ENCODE data around the gene GPR18. TPM values are rescaled to one million over a fixed set of nuclear protein-coding genes. Genes with fewer than 3 reads are reported as not detected.
A peak's percentile ranks its signal among the peaks of the same experiment; 100 is the strongest.

Gene GPR18
- total and polyA plus RNA-seq, 9 donors, result 0.30 to 0.73 TPM; not detected in 7

DNA sequence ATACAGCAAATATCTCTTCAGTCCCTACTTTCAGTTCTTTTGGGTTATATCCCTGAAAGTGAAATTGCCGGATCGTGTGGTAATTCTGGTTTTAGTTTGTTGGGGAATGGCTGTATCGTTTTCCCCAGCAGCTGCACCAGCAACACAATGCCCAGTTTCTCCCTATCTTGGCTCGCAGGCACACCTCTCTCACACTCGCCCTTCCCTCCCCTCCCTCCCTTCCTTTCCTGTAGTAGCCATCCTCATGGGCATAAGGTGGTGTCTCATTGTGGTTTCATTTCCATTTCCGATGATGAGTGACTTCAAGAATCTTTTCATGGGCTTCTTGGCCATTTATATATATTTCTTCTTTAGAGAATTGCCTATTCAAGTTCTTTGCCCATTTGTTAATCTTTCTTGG, 8.6 kb upstream of the GPR18 start:
- intact Hi-C loops (cut with DNase I), result loop anchor here in 3 of 4 donors (5.0 to 10.0 kb wide), 2 partner anchors 92 to 170 kb away; no protein-coding TSS in a partner anchor
- Histone ChIP-seq H3K36me3 (no peaks in the 10 kb centered on the region), H3K27me3 (no peaks in the 10 kb centered on the region), H3K4me1 (ENCODE audit: insufficient read depth) (no peaks in the 10 kb centered on the region), H3K27ac (no peak overlapping the region), H3K4me3 (no peak overlapping the region), H3K9me3 (no peaks in the 10 kb centered on the region)
- 87 to 89% (median 89%) methylated on average over 6 of the region's 6 CpGs for WGBS, 3 donors
- TF ChIP-seq EP300 (IDR thresholded peaks at IDR 0.05) (no peak), POLR2A (IDR thresholded peaks at IDR 0.05) (no peak)
- TF ChIP-seq, protein P1, sequence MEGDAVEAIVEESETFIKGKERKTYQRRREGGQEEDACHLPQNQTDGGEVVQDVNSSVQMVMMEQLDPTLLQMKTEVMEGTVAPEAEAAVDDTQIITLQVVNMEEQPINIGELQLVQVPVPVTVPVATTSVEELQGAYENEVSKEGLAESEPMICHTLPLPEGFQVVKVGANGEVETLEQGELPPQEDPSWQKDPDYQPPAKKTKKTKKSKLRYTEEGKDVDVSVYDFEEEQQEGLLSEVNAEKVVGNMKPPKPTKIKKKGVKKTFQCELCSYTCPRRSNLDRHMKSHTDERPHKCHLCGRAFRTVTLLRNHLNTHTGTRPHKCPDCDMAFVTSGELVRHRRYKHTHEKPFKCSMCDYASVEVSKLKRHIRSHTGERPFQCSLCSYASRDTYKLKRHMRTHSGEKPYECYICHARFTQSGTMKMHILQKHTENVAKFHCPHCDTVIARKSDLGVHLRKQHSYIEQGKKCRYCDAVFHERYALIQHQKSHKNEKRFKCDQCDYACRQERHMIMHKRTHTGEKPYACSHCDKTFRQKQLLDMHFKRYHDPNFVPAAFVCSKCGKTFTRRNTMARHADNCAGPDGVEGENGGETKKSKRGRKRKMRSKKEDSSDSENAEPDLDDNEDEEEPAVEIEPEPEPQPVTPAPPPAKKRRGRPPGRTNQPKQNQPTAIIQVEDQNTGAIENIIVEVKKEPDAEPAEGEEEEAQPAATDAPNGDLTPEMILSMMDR (IDR thresholded peaks at IDR 0.05), result no peak
- no peak for DNase-seq

DNA sequence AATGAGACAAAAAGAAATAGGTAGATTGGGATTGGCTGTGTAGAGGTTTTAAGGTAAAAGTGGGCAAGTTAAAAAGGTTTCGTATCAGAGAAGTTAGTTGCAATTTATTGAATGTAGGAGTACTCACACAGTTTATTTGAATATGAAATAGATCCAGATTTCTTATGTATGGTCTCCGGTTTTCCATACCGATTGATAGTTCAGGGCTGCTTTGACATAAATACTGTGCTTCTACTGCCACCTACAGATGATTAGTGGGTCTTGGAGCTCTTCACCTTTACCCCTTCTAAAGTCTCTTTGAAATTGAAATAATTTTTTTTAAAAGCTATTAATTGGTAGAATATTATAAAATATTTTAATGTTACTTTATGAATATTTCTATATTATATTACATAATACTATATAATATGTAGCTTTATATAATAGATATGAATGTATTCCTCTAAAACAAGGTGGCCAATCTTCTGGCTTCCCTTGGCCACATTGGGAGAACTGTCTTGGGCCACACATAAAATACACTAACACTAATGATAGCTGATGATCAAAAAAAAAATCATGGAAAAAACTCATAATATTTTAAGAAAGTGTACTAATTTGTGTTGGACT, 7.7 kb upstream of the GPR18 start:
- no peaks in the 10 kb centered on the region for H3K9me3 ChIP-seq
- no peaks in the 10 kb centered on the region for H3K27me3 ChIP-seq
- H3K4me1 ChIP-seq (ENCODE audit: insufficient read depth), result no peaks in the 10 kb centered on the region
- H3K36me3 ChIP-seq, result no peaks in the 10 kb centered on the region
- H3K4me3 ChIP-seq, result no peak overlapping the region
- 28 to 38% (median 32%) methylated on average over 3 of the region's 3 CpGs for WGBS, 3 donors
- TF ChIP-seq EP300 (IDR thresholded peaks at IDR 0.05), result no peak
- TF ChIP-seq, protein P1 (IDR thresholded peaks at IDR 0.05), result peak in 2 of 3 donors; percentile 38 to 41
- intact Hi-C loops (cut with DNase I), result loop anchor here in 3 of 4 donors (5.0 to 10.0 kb wide), 2 partner anchors 91 to 171 kb away; no protein-coding TSS in a partner anchor
- H3K27ac ChIP-seq, result no peak overlapping the region
- no peak for DNase-seq

DNA sequence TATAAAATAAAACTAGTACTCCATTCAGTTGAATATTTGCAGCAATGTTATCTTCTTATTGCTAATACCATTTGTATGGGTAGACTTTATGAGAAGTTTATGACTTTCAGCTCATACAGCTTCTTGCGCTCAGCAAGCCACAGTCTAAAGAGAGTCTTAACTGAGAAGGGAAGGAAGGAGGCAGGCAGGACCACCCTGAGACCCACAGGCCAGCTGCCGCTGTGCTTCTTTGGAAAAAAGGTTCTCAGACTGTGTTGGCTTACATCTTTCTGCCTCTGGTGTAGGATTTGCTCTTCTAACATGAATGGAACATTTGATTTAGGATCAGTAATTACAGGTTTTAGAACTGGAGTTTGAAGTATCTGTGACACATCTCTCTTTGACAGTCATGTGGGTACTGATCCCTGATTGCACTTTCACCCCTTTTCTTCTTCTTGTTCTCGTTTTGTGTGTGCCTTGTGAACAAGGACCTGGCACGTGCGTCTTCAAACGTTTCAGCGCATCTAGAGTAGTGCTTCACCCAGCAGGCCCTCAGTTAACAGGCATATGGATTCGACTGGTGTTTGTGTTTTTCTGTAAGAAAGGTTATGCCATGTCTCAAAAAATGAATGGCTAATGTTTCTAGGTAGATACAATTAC, 7.1 kb upstream of the GPR18 start:
- 77 to 80% (median 79%) methylated on average over 8 of the region's 8 CpGs for WGBS, 3 donors
- Histone ChIP-seq H3K27me3 (no peaks in the 10 kb centered on the region), H3K4me3 (no peak overlapping the region), H3K27ac (no peak overlapping the region), H3K4me1 (ENCODE audit: insufficient read depth) (no peaks in the 10 kb centered on the region), H3K36me3 (no peaks in the 10 kb centered on the region), H3K9me3 (no peaks in the 10 kb centered on the region)
- intact Hi-C loops (cut with DNase I), result loop anchor here in 3 of 4 donors (5.0 to 10.0 kb wide), 2 partner anchors 90 to 172 kb away; no protein-coding TSS in a partner anchor
- no peak for DNase-seq
- TF ChIP-seq, protein P1 (IDR thresholded peaks at IDR 0.05), result no peak
- TF ChIP-seq POLR2A (IDR thresholded peaks at IDR 0.05) (no peak), EP300 (IDR thresholded peaks at IDR 0.05) (no peak)

DNA sequence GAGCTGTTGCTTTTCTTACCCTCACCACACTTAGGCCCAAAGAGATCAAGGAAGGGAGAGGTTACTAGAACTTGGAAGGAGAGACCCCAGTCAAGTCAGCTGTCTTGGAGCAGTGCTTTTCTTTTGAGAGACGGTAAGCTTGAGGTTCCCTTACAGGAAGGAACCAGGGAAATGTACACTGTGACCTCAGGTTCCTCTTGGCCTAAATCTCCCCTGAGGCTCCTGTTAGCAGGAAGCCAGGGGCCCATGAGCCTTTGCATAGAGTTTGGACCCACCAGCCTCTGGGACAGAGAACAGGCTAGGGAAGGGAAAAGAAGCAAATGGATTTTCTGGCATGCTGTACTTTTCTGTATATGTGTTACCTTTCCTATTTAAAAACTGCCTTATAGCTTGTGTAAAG, 5.9 kb upstream of the GPR18 start:
- Histone ChIP-seq H3K9me3 (no peaks in the 10 kb centered on the region), H3K36me3 (no peaks in the 10 kb centered on the region), H3K4me3 (no peak overlapping the region), H3K4me1 (ENCODE audit: insufficient read depth) (no peaks in the 10 kb centered on the region), H3K27ac (no peak overlapping the region), H3K27me3 (no peaks in the 10 kb centered on the region)
- WGBS, 3 donors, result 68 to 83% (median 74%) methylated on average over 1 of the region's 1 CpG
- intact Hi-C loops (cut with DNase I), result loop anchor here in 3 of 4 donors (5.0 to 10.0 kb wide), 2 partner anchors 87 to 89 kb away; no protein-coding TSS in a partner anchor
- DNase-seq, result no peak
- TF ChIP-seq, protein P1 (IDR thresholded peaks at IDR 0.05), result no peak
- TF ChIP-seq EP300 (IDR thresholded peaks at IDR 0.05) (no peak), POLR2A (IDR thresholded peaks at IDR 0.05) (no peak)
